Measurements from ENCODE around the gene SIX5.

The SIX5 gene

GRCh38 chr19:45716359-45717130, 52.5 kb downstream of the SIX5 start:
- peak in 1 of 2 donors; percentile 14 for DNase-seq (ENCODE audit: low read depth in 1 of 2, low spot score in 1 of 2)

- DNase-seq (ENCODE audit: low read depth in 1 of 2, low spot score in 1 of 2) = no peak
Measured at GRCh38 chr19:45715139-45715538, 53.9 kb downstream of the SIX5 start.

Data from stimulated activated CD4-positive, alpha-beta T cell treated with anti-CD3 and anti-CD28 coated beads, Interleukin-15, amount 100 ng/mL, for 1 hour (primary cell).